CD4-positive, alpha-beta memory T cell (primary cell): ENCODE results near the gene ZNF30. TPM values are rescaled to one million over a fixed set of nuclear protein-coding genes. Genes with fewer than 3 reads are reported as not detected.
A peak's percentile ranks its signal among the peaks of the same experiment; 100 is the strongest.
"Not testable (repeated sequence)": the region's sequence is repeated elsewhere in the genome, so short reads cannot be mapped to it uniquely, and the experiment has no call there.

Source experiments
- CTCF ChIA-PET: fragments of 350-600 bp; sonication (Branson Sonifier 250); formaldehyde crosslinking; loops from one replicate; lab custom pipeline; 2021; ENCODE audit warnings: inconsistent platforms; ENCODE audit not compliant: partially characterized antibody; lab: Charles Lee
- POLR2A ChIA-PET: fragments of 350-600 bp; sonication (Branson Sonifier 250); formaldehyde crosslinking; loops from one replicate; lab custom pipeline; 2021; ENCODE audit not compliant: partially characterized antibody; lab: Charles Lee
- DNase-seq, 5 donors: peaks; one replicate each; pipeline versions ENCODE4 v3.0.0 to v3.0.0-alpha.2; 2020 to 2022; ENCODE audit warnings: mixed read lengths in 1 of 5
- H3K27ac ChIP-seq: one replicate; pipeline ENCODE4 v1.7.0; 2013; ENCODE audit warnings: low read depth, low read length
- H3K27me3 ChIP-seq: 2 replicates; pipeline ENCODE4 v1.7.0; 2013; ENCODE audit warnings: mild to moderate bottlenecking, low read length, moderate library complexity; ENCODE audit not compliant: insufficient read depth
- H3K36me3 ChIP-seq: 2 replicates; pipeline ENCODE4 v1.7.0; 2013; ENCODE audit warnings: mild to moderate bottlenecking, low read length, moderate library complexity; ENCODE audit not compliant: insufficient read depth
- H3K4me1 ChIP-seq: 2 replicates; pipeline ENCODE4 v1.7.0; 2013; ENCODE audit warnings: mild to moderate bottlenecking, low read length, moderate library complexity; ENCODE audit not compliant: insufficient read depth
- H3K4me3 ChIP-seq, 2 donors: one replicate each; pipeline ENCODE4 v1.7.0; 2013; ENCODE audit warnings: low read length in 2 of 2, mild to moderate bottlenecking in 1 of 2
- H3K9me3 ChIP-seq, 2 donors: one replicate each; pipeline ENCODE4 v1.7.0; 2013; ENCODE audit warnings: low read length in 2 of 2, control low read depth in 1 of 2; ENCODE audit not compliant: control insufficient read depth in 1 of 2
- H3K27ac Mint-ChIP-seq, 7 donors: one replicate each; pipeline ENCODE4 v1.8.0; 2020 to 2021; ENCODE audit warnings: mixed read lengths in 7 of 7, mild to moderate bottlenecking in 6 of 7, inconsistent platforms in 3 of 7, moderate library complexity in 3 of 7
- H3K27me3 Mint-ChIP-seq, 2 donors: one replicate each; pipeline ENCODE4 v1.8.0; 2020 to 2021; ENCODE audit warnings: mixed read lengths in 2 of 2
- H3K36me3 Mint-ChIP-seq, 2 donors: one replicate each; pipeline ENCODE4 v1.8.0; 2020 to 2021; ENCODE audit warnings: mixed read lengths in 2 of 2, inconsistent platforms in 1 of 2, mild to moderate bottlenecking in 1 of 2
- H3K4me1 Mint-ChIP-seq, 4 donors: one replicate each; pipeline ENCODE4 v1.8.0; 2020 to 2021; ENCODE audit warnings: mixed read lengths in 4 of 4, mild to moderate bottlenecking in 1 of 4
- H3K4me3 Mint-ChIP-seq, 8 donors: one replicate each; pipeline ENCODE4 v1.8.0; 2020 to 2021; ENCODE audit warnings: mixed read lengths in 8 of 8, mild to moderate bottlenecking in 7 of 8, moderate library complexity in 6 of 8, inconsistent platforms in 3 of 8
- H3K9me3 Mint-ChIP-seq, 8 donors: one replicate each; pipeline ENCODE4 v1.8.0; 2020 to 2021; ENCODE audit warnings: mixed read lengths in 8 of 8, mild to moderate bottlenecking in 5 of 8, inconsistent platforms in 3 of 8, moderate library complexity in 1 of 8
- intact Hi-C: fragments of 100-400 bp; cut with micrococcal nuclease; formaldehyde crosslinking; loops from one replicate; pipeline ENCODE4 v1.15.1; 2023
- polyA plus RNA-seq, 2 donors: library from polyadenylated mRNA; unstranded; fragments of 300-500 nt; fragmentation: Illumina TruSeq; gene quantifications; one replicate each; pipeline ENCODE4 v1.2.3, GENCODE V29; 2021
- total RNA-seq, 2 experiments: library from RNA; stranded (reverse); gene quantifications; one replicate each; pipeline ENCODE4 v1.2.3, GENCODE V29; 2021

ZNF30 gene
- total and polyA plus RNA-seq, 4 experiments from 2014 or later: 5.4 to 9.7 (median 7.5) TPM

- intact Hi-C loops: no loop called here
- ChIA-PET POLR2A (no interaction called here), CTCF (no interaction called here)
- Histone ChIP-seq H3K4me1 (peaks cover 5% of the 10 kb centered on the region), H3K9me3 (no peaks in the 10 kb centered on the region), H3K27ac (no peak overlapping the region), H3K27me3 (peaks cover 10% of the 10 kb centered on the region), H3K36me3 (no peaks in the 10 kb centered on the region), H3K4me3 (no peak overlapping the region)
- H3K4me1 Mint-ChIP-seq: peaks cover 9 to 17% (median 10%) of the 10 kb centered on the region in 4 donors
- no peak overlapping the region for H3K27ac Mint-ChIP-seq
- H3K36me3 Mint-ChIP-seq: peaks cover 0 to 4% of the 10 kb centered on the region in 2 donors
- DNase-seq: no peak
- peaks cover 0 to 18% (median 5%) of the 10 kb centered on the region in 8 donors for H3K9me3 Mint-ChIP-seq
- peak overlapping the region in 7 of 8 donors; percentile 47 to 78 (median 65) for H3K4me3 Mint-ChIP-seq
- peaks cover 33 to 34% of the 10 kb centered on the region in 2 donors for H3K27me3 Mint-ChIP-seq
Observed at GRCh38 chr19:34904664-34905527, 21.8 kb upstream of the ZNF30 start.

GRCh38 chr19:34910770-34911169, 15.9 kb upstream of the ZNF30 start:
- Mint-ChIP-seq H3K9me3 (peaks cover 0 to 14% (median 9%) of the 10 kb centered on the region in 8 donors), H3K4me1 (peaks cover under 1 to 7% (median 3%) of the 10 kb centered on the region in 4 donors), H3K4me3 (no peak overlapping the region), H3K36me3 (peaks cover 2 to 4% of the 10 kb centered on the region in 2 donors), H3K27ac (no peak overlapping the region), H3K27me3 (peaks cover 22 to 27% of the 10 kb centered on the region in 2 donors)
- intact Hi-C loops: no loop called here
- ChIA-PET CTCF (no interaction called here), POLR2A (no interaction called here)
- H3K4me1 ChIP-seq: no peaks in the 10 kb centered on the region
- peaks cover 0 to under 1% of the 10 kb centered on the region in 2 donors for H3K9me3 ChIP-seq
- no peak overlapping the region for H3K27ac ChIP-seq
- peaks cover under 1% of the 10 kb centered on the region for H3K27me3 ChIP-seq
- DNase-seq: no peak
- no peaks in the 10 kb centered on the region for H3K36me3 ChIP-seq
- H3K4me3 ChIP-seq: no peak overlapping the region

DNA sequence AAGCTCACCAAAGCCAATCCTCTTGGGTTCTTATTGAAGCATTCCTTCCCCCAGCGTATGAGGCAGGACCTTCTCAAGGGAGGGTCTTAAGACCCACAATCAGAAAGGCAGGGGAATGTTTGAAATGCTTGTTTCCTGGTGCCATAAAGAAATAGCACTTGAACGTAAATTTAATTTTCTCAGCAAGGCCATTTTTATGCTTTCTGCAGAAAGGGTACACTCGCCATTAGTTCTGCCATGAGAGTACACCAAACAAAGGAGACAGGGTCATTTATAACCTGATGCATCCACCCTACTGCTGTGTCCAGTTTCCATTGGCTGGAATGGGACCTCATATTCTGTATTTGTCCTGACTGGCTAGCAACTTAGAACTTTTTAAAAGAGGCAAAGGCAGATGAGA, 9.6 kb upstream of the ZNF30 start:
- H3K36me3 ChIP-seq, DNase-seq, H3K27ac Mint-ChIP-seq, H3K4me1 Mint-ChIP-seq, H3K4me3 ChIP-seq, H3K4me3 Mint-ChIP-seq, intact Hi-C loops, CTCF ChIA-PET, H3K27ac ChIP-seq, H3K36me3 Mint-ChIP-seq, H3K4me1 ChIP-seq, POLR2A ChIA-PET, H3K27me3 ChIP-seq, H3K27me3 Mint-ChIP-seq: not testable (repeated sequence)
- peaks cover 2 to 42% (median 32%) of the 10 kb centered on the region in 8 donors for H3K9me3 Mint-ChIP-seq
- H3K9me3 ChIP-seq: peaks cover 0 to 15% of the 10 kb centered on the region in 2 donors

DNA sequence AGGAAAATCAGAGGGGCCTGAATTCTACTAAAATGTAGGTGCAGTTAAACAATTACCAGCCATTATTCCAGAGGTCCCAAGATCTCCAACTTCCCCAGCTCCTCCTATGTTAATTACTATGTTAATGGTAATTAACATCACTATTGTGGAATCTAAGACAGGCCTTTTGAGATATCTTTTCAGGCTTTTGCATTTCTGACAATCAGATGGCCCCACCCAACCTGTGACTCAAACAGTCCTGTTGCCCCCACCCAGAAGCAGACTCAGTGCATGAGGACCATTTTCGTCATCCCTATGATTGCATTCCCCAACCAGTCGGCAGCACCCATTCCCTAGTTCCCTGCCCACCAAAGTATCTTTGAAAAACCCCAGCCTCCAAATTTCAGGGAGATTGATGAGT, 8.5 kb upstream of the ZNF30 start:
- no peaks in the 10 kb centered on the region for H3K27me3 Mint-ChIP-seq
- H3K27ac ChIP-seq: no peak overlapping the region
- no peaks in the 10 kb centered on the region for H3K27me3 ChIP-seq
- intact Hi-C loops: no loop called here
- no peaks in the 10 kb centered on the region for H3K4me1 ChIP-seq
- peaks cover 4% of the 10 kb centered on the region in 2 donors for H3K36me3 Mint-ChIP-seq
- peaks cover 0 to 15% of the 10 kb centered on the region in 2 donors for H3K9me3 ChIP-seq
- H3K36me3 ChIP-seq: no peaks in the 10 kb centered on the region
- DNase-seq: no peak
- peaks cover 2 to 39% (median 32%) of the 10 kb centered on the region in 8 donors for H3K9me3 Mint-ChIP-seq
- CTCF ChIA-PET: no interaction called here
- H3K4me1 Mint-ChIP-seq: no peaks in the 10 kb centered on the region
- H3K4me3 Mint-ChIP-seq: no peak overlapping the region
- POLR2A ChIA-PET: no interaction called here
- H3K27ac Mint-ChIP-seq: no peak overlapping the region
- no peak overlapping the region for H3K4me3 ChIP-seq

DNA sequence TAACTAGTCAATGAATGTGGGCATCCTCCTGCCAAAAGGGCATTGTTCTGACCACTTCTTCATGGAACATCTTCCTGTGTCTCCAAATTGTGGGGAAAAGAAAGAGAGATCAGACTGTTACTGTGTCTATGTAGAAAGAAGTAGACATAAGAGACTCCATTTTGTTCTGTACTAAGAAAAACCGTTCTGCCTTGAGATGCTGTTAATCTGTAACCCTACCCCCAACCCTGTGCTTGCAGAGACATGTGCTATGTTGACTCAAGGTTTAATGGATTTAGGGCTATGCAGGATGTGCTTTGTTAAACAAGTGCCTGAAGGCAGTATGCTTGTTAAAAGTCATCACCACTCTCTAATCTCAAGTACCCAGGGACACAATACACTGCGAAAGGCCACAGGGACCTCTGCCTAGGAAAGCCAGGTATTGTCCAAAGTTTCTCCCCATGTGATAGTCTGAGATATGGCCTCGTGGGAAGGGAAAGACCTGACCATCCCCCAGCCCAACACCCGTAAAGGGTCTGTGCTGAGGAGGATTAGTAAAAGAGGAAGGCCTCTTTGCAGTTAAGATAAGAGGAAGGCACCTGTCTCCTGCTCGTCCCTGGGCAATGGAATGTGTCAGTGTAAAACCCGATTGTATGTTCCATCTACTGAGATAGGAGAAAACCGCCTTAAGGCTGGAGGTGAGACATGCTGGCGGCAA, 6.5 kb upstream of the ZNF30 start:
- H3K4me3 Mint-ChIP-seq, H3K36me3 ChIP-seq, intact Hi-C loops, H3K27ac Mint-ChIP-seq, H3K27ac ChIP-seq, H3K4me1 Mint-ChIP-seq, H3K36me3 Mint-ChIP-seq, H3K4me1 ChIP-seq, DNase-seq, H3K4me3 ChIP-seq, POLR2A ChIA-PET, H3K27me3 ChIP-seq, CTCF ChIA-PET, H3K27me3 Mint-ChIP-seq: not testable (repeated sequence)
- peaks cover 0 to 15% of the 10 kb centered on the region in 2 donors for H3K9me3 ChIP-seq
- H3K9me3 Mint-ChIP-seq: peaks cover 2 to 35% (median 29%) of the 10 kb centered on the region in 8 donors

DNA sequence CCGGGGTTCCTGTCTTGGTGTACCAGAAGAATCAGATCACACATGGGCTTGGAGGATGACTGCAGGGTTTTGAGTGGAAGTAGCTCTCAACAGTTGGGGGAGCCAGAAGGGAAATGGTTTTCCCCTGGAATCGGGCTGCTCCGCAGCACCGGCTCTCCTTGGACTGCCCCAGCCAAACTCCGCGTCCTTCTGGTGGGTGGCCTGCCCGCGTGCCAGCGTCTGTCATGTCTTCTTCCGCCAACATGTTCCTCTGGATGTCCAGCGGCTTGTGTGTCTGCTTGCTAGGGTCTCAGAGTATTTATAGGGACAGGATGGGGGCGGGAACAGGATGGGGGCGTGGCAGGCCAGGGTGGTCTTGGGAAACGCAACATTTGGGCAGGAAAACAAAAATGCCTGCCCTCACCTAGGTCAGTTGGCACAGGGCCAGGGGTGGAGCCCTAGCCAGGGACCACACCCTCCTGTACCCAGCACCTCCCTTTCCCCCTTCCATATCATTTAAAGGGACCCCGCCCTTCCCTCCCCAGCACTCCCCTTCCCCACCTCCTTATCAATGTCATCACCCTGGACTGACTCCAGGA, 1.3 kb upstream of the ZNF30 start:
- DNase-seq: no peak
- ChIA-PET CTCF (interaction anchor here (1.3 kb wide), 1 partner anchor 43 kb away, joined by 4 read pairs; no protein-coding TSS in a partner anchor), POLR2A (interaction anchor here (1.7 to 2.4 kb wide), 2 partner anchors 37 to 249 kb away, joined by 4 to 17 read pairs; no protein-coding TSS in a partner anchor)
- peak overlapping the region in 1 of 7 donors; percentile 65 for H3K27ac Mint-ChIP-seq
- Histone ChIP-seq H3K36me3 (no peaks in the 10 kb centered on the region), H3K9me3 (no peaks in the 10 kb centered on the region), H3K4me1 (peaks cover 20% of the 10 kb centered on the region), H3K27me3 (no peaks in the 10 kb centered on the region), H3K4me3 (no peak overlapping the region), H3K27ac (no peak overlapping the region)
- H3K27me3 Mint-ChIP-seq: no peaks in the 10 kb centered on the region
- H3K9me3 Mint-ChIP-seq: no peaks in the 10 kb centered on the region
- peaks cover 13 to 24% (median 19%) of the 10 kb centered on the region in 4 donors for H3K4me1 Mint-ChIP-seq
- intact Hi-C loops: loop anchor here (5.0 kb wide), 2 partner anchors 37 to 68 kb away; partner anchors contain the start of gene ZNF792
- H3K36me3 Mint-ChIP-seq: peaks cover 13 to 14% of the 10 kb centered on the region in 2 donors
- peak overlapping the region in 1 of 8 donors; percentile 90 for H3K4me3 Mint-ChIP-seq
